Right atrium auricular region (tissue), 2 donors: Measurements from ENCODE around the gene LIPT1. TPM values are rescaled to one million over a fixed set of nuclear protein-coding genes. Genes with fewer than 3 reads are reported as not detected.

ENCODE experiments used
- DNase-seq: peaks from one replicate; pipeline ENCODE4 v3.0.0-alpha.2; 2019; ENCODE audit warnings: low spot score
- H3K27ac ChIP-seq, 2 donors: fragments of 200-600 bp; sonication (generic); 1 replicate in 1 of 2; 2 replicates in 1 of 2; pipeline ENCODE4 v1.5.1; 2016 to 2019
- H3K27me3 ChIP-seq, 2 donors: fragments of 200-600 bp; sonication (generic); one replicate each; pipeline versions ENCODE4 v1.5.1 to v1.6.0; 2017 to 2019
- H3K36me3 ChIP-seq: fragments of 200-600 bp; sonication (generic); one replicate; pipeline ENCODE4 v1.5.1; 2016
- H3K4me1 ChIP-seq, 2 donors: fragments of 200-600 bp; sonication (generic); one replicate each; pipeline versions ENCODE4 v1.5.1 to v1.6.0; 2017 to 2019
- H3K4me3 ChIP-seq, 2 donors: fragments of 200-600 bp; sonication (generic); 1 replicate in 1 of 2; 2 replicates in 1 of 2; pipeline ENCODE4 v1.5.1; 2017 to 2019; ENCODE audit warnings: mild to moderate bottlenecking in 1 of 2, moderate library complexity in 1 of 2
- H3K9me3 ChIP-seq, 2 donors: fragments of 200-600 bp; sonication (generic); one replicate each; pipeline ENCODE4 v1.5.1; 2019
- total RNA-seq, 2 donors: library from RNA; depleted of rRNA; stranded (reverse); fragments of >200 nt; gene quantifications; one replicate each; pipeline ENCODE4 v1.1.0, GENCODE V29; 2016
- TF ChIP-seq, protein P1 (sequence below), 2 donors: fragments of 200-600 bp; sonication (generic); IDR thresholded peaks; one replicate each; pipeline ENCODE4 v1.5.1; 2019; ENCODE audit warnings: antibody characterized with exemption in 2 of 2

The LIPT1 gene
- 1 to 10 TPM; 5.1 to 5.2 TPM for total RNA-seq

DNA sequence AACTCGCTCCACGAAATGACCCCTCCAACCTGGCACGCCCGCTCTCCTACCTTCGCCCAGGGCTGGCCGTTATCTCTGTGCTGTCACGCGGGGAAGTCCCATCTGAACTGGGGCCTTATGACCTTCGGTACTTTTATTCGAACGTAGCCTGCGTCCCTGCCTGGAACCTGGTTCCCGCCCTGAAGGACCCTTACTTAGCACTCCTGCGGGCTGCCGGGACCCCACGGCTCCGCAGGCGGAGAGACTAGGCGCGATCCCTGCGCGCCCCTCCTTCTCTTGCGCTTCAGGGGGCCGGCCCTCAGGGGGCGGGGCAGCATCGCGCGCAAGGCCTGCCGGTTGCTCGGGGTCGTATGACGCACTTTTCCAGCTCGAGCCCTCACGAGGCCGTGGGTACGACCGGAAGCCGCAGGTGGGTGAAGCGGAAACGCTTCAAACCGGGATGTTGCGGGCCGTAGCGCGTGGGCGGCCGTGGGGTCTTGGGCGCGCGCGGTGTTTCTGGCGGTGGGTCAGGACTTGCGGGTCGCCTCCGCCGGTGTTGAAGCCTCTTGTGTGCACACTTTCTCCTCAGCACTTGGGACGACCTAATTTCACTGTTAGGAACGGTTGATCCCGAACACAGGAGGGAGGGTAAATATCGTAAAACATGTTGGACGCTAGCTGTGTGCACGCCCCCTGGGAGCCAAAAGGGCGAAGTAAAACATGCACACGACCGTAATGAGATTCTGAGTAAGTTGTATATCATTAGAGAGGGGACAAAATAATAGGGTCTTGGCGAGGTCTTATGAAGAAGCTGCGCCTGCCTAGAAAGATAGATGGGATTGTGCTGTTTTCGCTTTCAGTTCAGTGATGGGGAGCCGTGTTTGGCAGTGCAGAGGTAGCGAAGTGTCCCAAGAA is at the start of gene LIPT1, which contains the start of gene TSGA10:
TSS of gene LIPT1 (plus strand) at position 325 of the 894 bp plus-strand sequence. CDS start 6,991 bp downstream, outside the sequence.
TSS of gene TSGA10 (minus strand) at position 300 of the 894 bp plus-strand sequence. CDS start 45,503 bp downstream, outside the sequence.
- TF ChIP-seq, protein P1, sequence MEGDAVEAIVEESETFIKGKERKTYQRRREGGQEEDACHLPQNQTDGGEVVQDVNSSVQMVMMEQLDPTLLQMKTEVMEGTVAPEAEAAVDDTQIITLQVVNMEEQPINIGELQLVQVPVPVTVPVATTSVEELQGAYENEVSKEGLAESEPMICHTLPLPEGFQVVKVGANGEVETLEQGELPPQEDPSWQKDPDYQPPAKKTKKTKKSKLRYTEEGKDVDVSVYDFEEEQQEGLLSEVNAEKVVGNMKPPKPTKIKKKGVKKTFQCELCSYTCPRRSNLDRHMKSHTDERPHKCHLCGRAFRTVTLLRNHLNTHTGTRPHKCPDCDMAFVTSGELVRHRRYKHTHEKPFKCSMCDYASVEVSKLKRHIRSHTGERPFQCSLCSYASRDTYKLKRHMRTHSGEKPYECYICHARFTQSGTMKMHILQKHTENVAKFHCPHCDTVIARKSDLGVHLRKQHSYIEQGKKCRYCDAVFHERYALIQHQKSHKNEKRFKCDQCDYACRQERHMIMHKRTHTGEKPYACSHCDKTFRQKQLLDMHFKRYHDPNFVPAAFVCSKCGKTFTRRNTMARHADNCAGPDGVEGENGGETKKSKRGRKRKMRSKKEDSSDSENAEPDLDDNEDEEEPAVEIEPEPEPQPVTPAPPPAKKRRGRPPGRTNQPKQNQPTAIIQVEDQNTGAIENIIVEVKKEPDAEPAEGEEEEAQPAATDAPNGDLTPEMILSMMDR (IDR thresholded peaks at IDR 0.05): peak in 1 of 2 donors; percentile 28
- peaks cover 0 to 17% of the 10 kb centered on the region in 2 donors for H3K4me1 ChIP-seq
- no peaks in the 10 kb centered on the region for H3K9me3 ChIP-seq
- no peaks in the 10 kb centered on the region for H3K36me3 ChIP-seq
- peak within 1 kb of the TSS; percentile 92 to 95 for H3K27ac ChIP-seq
- DNase-seq: peak; percentile 93
- peak within 1 kb of the TSS; percentile 66 to 78 for H3K4me3 ChIP-seq
- no peaks in the 10 kb centered on the region for H3K27me3 ChIP-seq

DNA sequence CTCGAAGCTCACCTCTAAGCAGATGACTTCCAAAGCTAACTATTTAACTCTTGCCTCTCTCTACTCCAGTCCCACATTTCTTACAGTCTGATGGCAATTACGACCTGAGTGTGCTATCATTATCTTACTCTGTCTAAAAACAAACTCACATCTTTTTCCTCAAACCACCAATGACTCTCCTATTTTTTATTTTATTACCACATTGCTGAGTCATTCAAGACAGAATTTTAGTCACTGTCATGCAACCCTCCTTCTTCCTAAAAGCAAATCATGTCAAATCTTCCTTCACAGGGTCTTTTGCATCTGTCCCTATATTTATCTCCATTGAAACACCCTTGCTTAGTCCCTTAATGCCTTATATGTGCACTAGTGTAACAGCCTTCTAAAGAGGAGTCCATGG is 47.9 kb upstream of the LIPT1 start:
- no peaks in the 10 kb centered on the region for H3K36me3 ChIP-seq
- no peak for DNase-seq
- H3K9me3 ChIP-seq: no peaks in the 10 kb centered on the region
- H3K27ac ChIP-seq: no peak overlapping the region
- no peaks in the 10 kb centered on the region for H3K4me1 ChIP-seq
- TF ChIP-seq, protein P1 (IDR thresholded peaks at IDR 0.05): no peak
- H3K4me3 ChIP-seq: no peak overlapping the region
- no peaks in the 10 kb centered on the region for H3K27me3 ChIP-seq

DNA sequence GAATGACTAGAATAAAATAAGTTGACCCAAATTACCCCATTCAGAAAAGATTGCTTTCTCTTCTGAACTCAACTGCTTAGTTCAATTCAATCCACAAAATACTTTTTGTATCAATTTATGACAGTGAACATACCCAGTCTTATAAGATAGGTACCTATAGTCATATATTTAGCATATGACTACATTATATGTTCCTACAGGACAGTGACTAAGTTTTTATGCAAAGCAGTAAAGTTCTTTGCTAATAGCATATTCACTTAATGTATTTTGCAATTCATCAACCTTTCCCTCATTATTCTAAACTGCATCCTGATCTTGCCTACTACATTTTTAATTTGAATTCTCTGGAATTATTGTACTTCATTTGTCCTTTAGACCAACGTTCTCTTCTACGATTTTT is 43.5 kb upstream of the LIPT1 start:
- Histone ChIP-seq H3K27me3 (no peaks in the 10 kb centered on the region), H3K27ac (no peak overlapping the region), H3K36me3 (no peaks in the 10 kb centered on the region), H3K4me1 (no peaks in the 10 kb centered on the region), H3K9me3 (no peaks in the 10 kb centered on the region), H3K4me3 (no peak overlapping the region)
- no peak for DNase-seq
- TF ChIP-seq, protein P1 (IDR thresholded peaks at IDR 0.05): no peak

DNA sequence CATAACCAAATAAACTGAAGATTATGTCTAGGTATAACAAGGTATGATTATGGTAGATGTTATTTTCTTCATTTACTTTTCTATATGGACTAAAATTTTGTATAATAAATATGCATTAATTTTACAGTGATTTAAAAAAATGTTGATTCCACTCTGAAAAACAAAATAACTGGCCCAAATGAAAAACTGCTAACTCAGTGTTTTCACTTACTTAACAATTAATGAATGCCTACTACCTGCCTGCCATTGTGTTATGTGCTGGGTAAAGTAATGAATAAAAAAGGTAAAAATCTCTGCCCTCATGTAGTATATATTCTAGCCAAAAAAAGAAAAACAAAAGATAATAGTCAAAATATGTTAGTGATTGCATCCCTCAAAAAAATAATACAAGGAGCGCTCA is 42.8 kb upstream of the LIPT1 start:
- Histone ChIP-seq H3K36me3 (no peaks in the 10 kb centered on the region), H3K27me3 (no peaks in the 10 kb centered on the region), H3K4me1 (no peaks in the 10 kb centered on the region), H3K27ac (no peak overlapping the region), H3K9me3 (no peaks in the 10 kb centered on the region), H3K4me3 (no peak overlapping the region)
- TF ChIP-seq, protein P1 (IDR thresholded peaks at IDR 0.05): no peak
- DNase-seq: no peak

DNA sequence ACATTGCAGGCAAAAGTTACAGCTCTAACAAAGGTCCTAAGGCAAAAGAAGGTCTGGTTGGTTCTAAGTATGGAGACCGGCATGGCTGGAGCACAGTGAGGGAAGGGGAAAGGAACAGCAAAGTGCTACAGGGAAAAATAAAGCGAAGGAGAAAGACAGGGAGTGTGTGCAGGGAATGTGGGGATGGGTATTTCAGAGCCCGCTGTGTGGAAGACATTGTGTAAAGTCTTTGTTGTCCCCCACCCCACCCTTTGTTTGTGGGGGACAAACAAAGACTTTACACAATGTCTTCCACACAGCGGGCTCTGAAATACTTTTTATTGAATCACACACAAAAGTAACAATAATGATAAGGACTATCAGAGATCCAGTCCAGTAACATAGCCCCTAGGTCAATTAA is 42.1 kb upstream of the LIPT1 start:
- Histone ChIP-seq H3K9me3 (no peaks in the 10 kb centered on the region), H3K27me3 (no peaks in the 10 kb centered on the region), H3K27ac (no peak overlapping the region), H3K36me3 (no peaks in the 10 kb centered on the region), H3K4me3 (no peak overlapping the region), H3K4me1 (no peaks in the 10 kb centered on the region)
- TF ChIP-seq, protein P1 (IDR thresholded peaks at IDR 0.05): no peak
- no peak for DNase-seq
